B cell (primary cell): Measurements from ENCODE around the gene PMPCA. TPM values are rescaled to one million over a fixed set of nuclear protein-coding genes. Genes with fewer than 3 reads are reported as not detected.

Experiments used
- ATAC-seq: fragments of 200-7000 bp; cut with Tn5 transposase; one replicate; pipeline ENCODE4 v1.10.0; 2021; ENCODE audit warnings: low read depth, mild to moderate bottlenecking, moderate number of reproducible peaks, moderate library complexity
- CTCF ChIA-PET: fragments of 350-600 bp; sonication (Branson Sonifier 250); formaldehyde crosslinking; loops from one replicate; lab custom pipeline; 2021; ENCODE audit warnings: antibody characterized with exemption, inconsistent platforms; lab: Charles Lee
- POLR2A ChIA-PET: fragments of 350-600 bp; sonication (Branson Sonifier 250); formaldehyde crosslinking; loops from one replicate; lab custom pipeline; 2021; ENCODE audit warnings: antibody characterized with exemption; lab: Charles Lee
- DNase-seq: peaks from one replicate; pipeline ENCODE4 v3.0.0; 2013
- H2AFZ ChIP-seq: 2 replicates; pipeline ENCODE4 v1.6.1; 2012; ENCODE audit warnings: mild to moderate bottlenecking, low read depth, low read length; ENCODE audit not compliant: insufficient read depth, poor library complexity, severe bottlenecking
- H3K27ac ChIP-seq, 2 donors: 1 replicate in 1 of 2; 2 replicates in 1 of 2; pipeline ENCODE4 v1.5.1; 2012 to 2013; ENCODE audit warnings: low read length in 2 of 2, mild to moderate bottlenecking in 2 of 2, moderate library complexity in 1 of 2
- H3K27me3 ChIP-seq, 4 experiments: fragments of 200-600 bp in 1 of 4; sonication (generic) in 1 of 4; replicated peaks in 1 of 4; 1 replicate in 2 of 4; 2 replicates in 2 of 4; pipeline versions ENCODE4 v1.6.1 to v1.7.0; 2013 to 2016; ENCODE audit warnings: low read length in 3 of 4, mild to moderate bottlenecking in 2 of 4, mixed read lengths in 1 of 4, moderate library complexity in 1 of 4; ENCODE audit not compliant: insufficient read depth in 4 of 4, control insufficient read depth in 3 of 4; ENCODE audit errors: control extremely low read depth in 1 of 4
- H3K36me3 ChIP-seq, 2 experiments: replicated peaks in 1 of 2; 1 replicate in 1 of 2; 2 replicates in 1 of 2; pipeline versions ENCODE4 v1.6.1 to v1.7.1; 2013; ENCODE audit warnings: low read length in 1 of 2; ENCODE audit not compliant: insufficient read depth in 2 of 2, control insufficient read depth in 1 of 2; ENCODE audit errors: control extremely low read depth in 1 of 2, extremely low read depth in 1 of 2
- H3K4me1 ChIP-seq, 2 donors: fragments of 200-600 bp in 1 of 2; sonication (generic) in 1 of 2; 1 replicate in 1 of 2; 2 replicates in 1 of 2; pipeline versions ENCODE4 v1.5.1 to v1.6.1; 2013 to 2017; ENCODE audit warnings: low read length in 2 of 2; ENCODE audit not compliant: control insufficient read depth in 2 of 2, insufficient read depth in 2 of 2
- H3K4me2 ChIP-seq: replicated peaks from 2 replicates; pipeline ENCODE3; 2012; ENCODE audit warnings: mild to moderate bottlenecking, low read depth, low read length; ENCODE audit not compliant: poor library complexity, severe bottlenecking
- H3K4me3 ChIP-seq, 5 experiments: fragments of 200-600 bp in 1 of 5; sonication (generic) in 1 of 5; 1 replicate in 3 of 5; 2 replicates in 2 of 5; pipeline versions ENCODE4 v1.5.1 to v1.7.0; 2011 to 2016; ENCODE audit warnings: low read length in 4 of 5, mild to moderate bottlenecking in 4 of 5, low read depth in 2 of 5, control low read depth in 1 of 5, moderate library complexity in 1 of 5; ENCODE audit not compliant: insufficient read depth in 1 of 5; ENCODE audit errors: control extremely low read depth in 1 of 5, extremely low read depth in 1 of 5
- H3K79me2 ChIP-seq: fragments of 200-600 bp; sonication (generic); one replicate; pipeline ENCODE4 v1.6.0; 2016; ENCODE audit warnings: low read length; ENCODE audit not compliant: control insufficient read depth, insufficient read depth
- H3K9ac ChIP-seq: fragments of 200-600 bp; sonication (generic); 2 replicates; pipeline ENCODE4 v1.6.1; 2017; ENCODE audit warnings: mild to moderate bottlenecking, low read length, moderate library complexity
- H3K9me3 ChIP-seq, 3 donors: one replicate each; pipeline versions ENCODE4 v1.6.1 to v1.7.1; 2013; ENCODE audit warnings: low read length in 2 of 3; ENCODE audit not compliant: control insufficient read depth in 2 of 3, insufficient read depth in 1 of 3; ENCODE audit errors: control extremely low read depth in 1 of 3
- H4K20me1 ChIP-seq: 2 replicates; pipeline ENCODE4 v1.6.0; 2012; ENCODE audit warnings: mild to moderate bottlenecking, low read length; ENCODE audit not compliant: insufficient read depth, control insufficient read depth, poor library complexity, severe bottlenecking
- H3K27ac Mint-ChIP-seq: one replicate; pipeline ENCODE4 v1.8.0; 2021; ENCODE audit warnings: mixed read lengths
- H3K27me3 Mint-ChIP-seq: one replicate; pipeline ENCODE4 v1.8.0; 2021; ENCODE audit warnings: mixed read lengths
- H3K4me1 Mint-ChIP-seq: one replicate; pipeline ENCODE4 v1.8.0; 2021; ENCODE audit warnings: mixed read lengths
- H3K4me3 Mint-ChIP-seq: one replicate; pipeline ENCODE4 v1.8.0; 2021; ENCODE audit warnings: mixed read lengths
- H3K9me3 Mint-ChIP-seq: one replicate; pipeline ENCODE4 v1.8.0; 2022; ENCODE audit warnings: mixed read lengths; ENCODE audit not compliant: insufficient read depth
- EZH2 ChIP-seq: IDR thresholded peaks from 2 replicates; pipeline ENCODE4 v1.6.1; 2012; ENCODE audit warnings: borderline replicate concordance, low read depth, mild to moderate bottlenecking, moderate library complexity, low read length; ENCODE audit not compliant: insufficient read depth, poor library complexity, severe bottlenecking
- WGBS: methylation state at CpG from one replicate; pipeline ENCODE4 v1.1.5; 2013; ENCODE audit warnings: missing lambda C conversion rate; ENCODE audit not compliant: insufficient coverage; 5-methylcytosine and 5-hydroxymethylcytosine counted together
- intact Hi-C: fragments of 100-400 bp; cut with micrococcal nuclease; formaldehyde crosslinking; loops from one replicate; pipeline ENCODE4 v1.10.0; 2022
- polyA plus RNA-seq: library from polyadenylated mRNA; depleted of rRNA; stranded (reverse); fragments of >200 nt; gene quantifications from 2 replicates; pipeline ENCODE4 v1.2.3, GENCODE V29; 2012
- total RNA-seq, 2 donors: library from RNA; stranded (reverse); fragments of 120-200 nt in 1 of 2; gene quantifications; 1 replicate in 1 of 2; 2 replicates in 1 of 2; pipeline versions ENCODE4 v1.2.3 to v1.2.4, GENCODE V29; 2013 to 2022
- TF ChIP-seq, protein P1 (sequence below): fragments of 200-600 bp; IDR thresholded peaks from one replicate; pipeline ENCODE4 v1.8.0; 2022; ENCODE audit warnings: antibody characterized with exemption, mild to moderate bottlenecking

PMPCA gene
- total and polyA plus RNA-seq, 2 donors (not counting 1 experiment from before 2014, with no cell fraction given): 64.4 to 72.2 TPM

GRCh38 chr9:136387217-136387616 is 23.2 kb upstream of the PMPCA start:
- Histone ChIP-seq H3K36me3 (peaks cover 0 to 47% of the 10 kb centered on the region in 2 experiments), H3K27ac (no peak overlapping the region), H3K9ac (no peak overlapping the region), H3K4me2 (no peak overlapping the region), H4K20me1 (no peaks in the 10 kb centered on the region), H3K79me2 (peaks cover 2% of the 10 kb centered on the region), H3K4me3 (no peak overlapping the region), H3K9me3 (no peaks in the 10 kb centered on the region), H3K27me3 (no peaks in the 10 kb centered on the region), H2AFZ (no peak overlapping the region), H3K4me1 (no peaks in the 10 kb centered on the region)
- Mint-ChIP-seq H3K4me1 (no peaks in the 10 kb centered on the region), H3K27me3 (no peaks in the 10 kb centered on the region), H3K9me3 (no peaks in the 10 kb centered on the region), H3K27ac (no peak overlapping the region), H3K4me3 (no peak overlapping the region)
- no peak for ATAC-seq
- TF ChIP-seq, protein P1, sequence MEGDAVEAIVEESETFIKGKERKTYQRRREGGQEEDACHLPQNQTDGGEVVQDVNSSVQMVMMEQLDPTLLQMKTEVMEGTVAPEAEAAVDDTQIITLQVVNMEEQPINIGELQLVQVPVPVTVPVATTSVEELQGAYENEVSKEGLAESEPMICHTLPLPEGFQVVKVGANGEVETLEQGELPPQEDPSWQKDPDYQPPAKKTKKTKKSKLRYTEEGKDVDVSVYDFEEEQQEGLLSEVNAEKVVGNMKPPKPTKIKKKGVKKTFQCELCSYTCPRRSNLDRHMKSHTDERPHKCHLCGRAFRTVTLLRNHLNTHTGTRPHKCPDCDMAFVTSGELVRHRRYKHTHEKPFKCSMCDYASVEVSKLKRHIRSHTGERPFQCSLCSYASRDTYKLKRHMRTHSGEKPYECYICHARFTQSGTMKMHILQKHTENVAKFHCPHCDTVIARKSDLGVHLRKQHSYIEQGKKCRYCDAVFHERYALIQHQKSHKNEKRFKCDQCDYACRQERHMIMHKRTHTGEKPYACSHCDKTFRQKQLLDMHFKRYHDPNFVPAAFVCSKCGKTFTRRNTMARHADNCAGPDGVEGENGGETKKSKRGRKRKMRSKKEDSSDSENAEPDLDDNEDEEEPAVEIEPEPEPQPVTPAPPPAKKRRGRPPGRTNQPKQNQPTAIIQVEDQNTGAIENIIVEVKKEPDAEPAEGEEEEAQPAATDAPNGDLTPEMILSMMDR: no peak
- TF ChIP-seq EZH2: no peak
- WGBS: 98% methylated on average over 19 of the region's 19 CpGs
- no peak for DNase-seq
- ChIA-PET CTCF (interaction anchor here (0.6 kb wide), 1 partner anchor 608 kb away, joined by 3 read pairs; no protein-coding TSS in a partner anchor), POLR2A (no interaction called here)
- intact Hi-C loops: no loop called here

DNA sequence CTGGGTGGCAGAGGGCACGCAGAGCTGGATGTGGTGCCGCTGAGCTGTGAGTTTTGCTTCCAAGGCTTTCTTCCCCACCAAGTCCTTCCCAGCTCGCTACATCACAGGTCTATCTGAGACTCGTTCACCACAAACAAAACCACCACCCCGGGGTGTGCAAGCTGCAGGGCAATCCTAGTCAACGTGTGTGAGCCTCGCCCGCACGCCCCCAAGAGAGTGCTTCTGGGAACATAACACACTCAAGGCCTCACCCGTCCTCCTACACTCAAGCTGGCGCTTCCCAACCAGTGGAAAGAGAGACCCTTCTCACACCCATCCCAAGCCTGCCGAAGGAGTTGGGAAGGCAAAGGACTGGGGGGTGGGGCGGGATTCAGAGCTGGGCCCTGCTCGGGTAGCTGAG is 21.1 kb upstream of the PMPCA start:
- Histone ChIP-seq H3K36me3 (peaks cover 0 to 61% of the 10 kb centered on the region in 2 experiments), H4K20me1 (no peaks in the 10 kb centered on the region), H3K9ac (no peak overlapping the region), H3K4me1 (no peaks in the 10 kb centered on the region), H3K27ac (no peak overlapping the region), H3K79me2 (peaks cover 2% of the 10 kb centered on the region), H3K4me3 (no peak overlapping the region), H3K4me2 (no peak overlapping the region), H3K27me3 (no peaks in the 10 kb centered on the region), H3K9me3 (no peaks in the 10 kb centered on the region), H2AFZ (no peak overlapping the region)
- POLR2A ChIA-PET: no interaction called here
- H3K4me1 Mint-ChIP-seq: no peaks in the 10 kb centered on the region
- DNase-seq (no peak), ATAC-seq (no peak)
- no peaks in the 10 kb centered on the region for H3K9me3 Mint-ChIP-seq
- intact Hi-C loops: no loop called here
- H3K4me3 Mint-ChIP-seq: no peak overlapping the region
- CTCF ChIA-PET: no interaction called here
- H3K27me3 Mint-ChIP-seq: no peaks in the 10 kb centered on the region
- TF ChIP-seq, protein P1: no peak
- no peak for TF ChIP-seq EZH2
- H3K27ac Mint-ChIP-seq: no peak overlapping the region
- 80% methylated on average over 7 of the region's 14 CpGs for WGBS
